Measurements from ENCODE around the gene KIAA1217.

KIAA1217 gene

GRCh38 chr10:24240041-24240751, 31.3 kb downstream of the KIAA1217 start (continued):
- TF ChIP-seq ZNF548 (tag by site-specific recombination; IDR thresholded peaks at IDR 0.05) = no peak

DNA sequence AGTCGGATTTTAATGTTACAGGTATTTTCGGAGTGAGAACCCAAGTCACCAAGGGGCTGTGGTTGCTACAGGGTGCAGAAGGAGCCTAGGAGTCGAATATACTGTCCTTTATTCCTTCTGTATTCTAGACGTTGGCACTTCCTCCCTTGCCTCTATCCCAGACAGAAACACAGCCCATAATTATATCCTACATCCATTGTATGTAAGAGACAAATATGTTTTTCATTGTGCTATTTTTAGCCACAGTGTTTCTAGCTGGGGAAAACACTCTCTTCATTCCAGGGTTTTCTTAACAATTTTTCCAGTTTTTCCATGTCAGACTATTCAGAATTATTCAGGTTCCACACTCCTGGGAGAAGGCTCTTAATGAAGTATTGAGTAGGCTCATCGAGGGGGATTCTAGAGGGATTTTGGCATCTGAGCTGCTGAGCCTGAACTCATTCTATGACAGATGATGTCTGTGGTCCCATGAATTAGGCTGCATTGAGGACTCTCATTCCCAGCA, 32.6 kb downstream of the KIAA1217 start:
- Histone ChIP-seq H3K4me1 (ENCODE audit: control insufficient read depth, insufficient read depth, low read length) (peaks cover 15% of the 10 kb centered on the region), H3K4me3 (ENCODE audit: low read depth, low read length) (no peak overlapping the region), H3K36me3 (ENCODE audit: control insufficient read depth in 2 of 2, insufficient read depth in 1 of 2, low read length in 2 of 2) (no peaks in the 10 kb centered on the region), H3K27ac (ENCODE audit: extremely low read depth, low read depth, low read length) (no peak overlapping the region), H3K9me3 (ENCODE audit: control insufficient read depth, insufficient read depth, low read depth, low read length) (no peaks in the 10 kb centered on the region)
- no peak for TF ChIP-seq ZSCAN30 (tag by site-specific recombination; IDR thresholded peaks at IDR 0.05)
- TF ChIP-seq EGR2 (tag by site-specific recombination; IDR thresholded peaks at IDR 0.05; ENCODE audit: low read depth) = no peak
- TF ChIP-seq KLF9 (tag by site-specific recombination; IDR thresholded peaks at IDR 0.05; ENCODE audit: low read depth) = no peak
- TF ChIP-seq, protein P1, sequence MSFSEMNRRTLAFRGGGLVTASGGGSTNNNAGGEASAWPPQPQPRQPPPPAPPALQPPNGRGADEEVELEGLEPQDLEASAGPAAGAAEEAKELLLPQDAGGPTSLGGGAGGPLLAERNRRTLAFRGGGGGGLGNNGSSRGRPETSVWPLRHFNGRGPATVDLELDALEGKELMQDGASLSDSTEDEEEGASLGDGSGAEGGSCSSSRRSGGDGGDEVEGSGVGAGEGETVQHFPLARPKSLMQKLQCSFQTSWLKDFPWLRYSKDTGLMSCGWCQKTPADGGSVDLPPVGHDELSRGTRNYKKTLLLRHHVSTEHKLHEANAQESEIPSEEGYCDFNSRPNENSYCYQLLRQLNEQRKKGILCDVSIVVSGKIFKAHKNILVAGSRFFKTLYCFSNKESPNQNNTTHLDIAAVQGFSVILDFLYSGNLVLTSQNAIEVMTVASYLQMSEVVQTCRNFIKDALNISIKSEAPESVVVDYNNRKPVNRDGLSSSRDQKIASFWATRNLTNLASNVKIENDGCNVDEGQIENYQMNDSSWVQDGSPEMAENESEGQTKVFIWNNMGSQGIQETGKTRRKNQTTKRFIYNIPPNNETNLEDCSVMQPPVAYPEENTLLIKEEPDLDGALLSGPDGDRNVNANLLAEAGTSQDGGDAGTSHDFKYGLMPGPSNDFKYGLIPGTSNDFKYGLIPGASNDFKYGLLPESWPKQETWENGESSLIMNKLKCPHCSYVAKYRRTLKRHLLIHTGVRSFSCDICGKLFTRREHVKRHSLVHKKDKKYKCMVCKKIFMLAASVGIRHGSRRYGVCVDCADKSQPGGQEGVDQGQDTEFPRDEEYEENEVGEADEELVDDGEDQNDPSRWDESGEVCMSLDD (tag by site-specific recombination; IDR thresholded peaks at IDR 0.05) = no peak
- POLR2A ChIA-PET = no interaction called here
- CTCF ChIA-PET = no interaction called here

- H3K4me3 ChIP-seq (ENCODE audit: low read depth, low read length) = no peak overlapping the region
- no peak for TF ChIP-seq ZNF433 (tag by site-specific recombination; IDR thresholded peaks at IDR 0.05; ENCODE audit: low read depth)
- no peak for TF ChIP-seq ZNF610 (tag by site-specific recombination; IDR thresholded peaks at IDR 0.05; ENCODE audit: borderline replicate concordance)
- TF ChIP-seq ZNF473 (tag by site-specific recombination; IDR thresholded peaks at IDR 0.05) = no peak
- no peak for TF ChIP-seq KLF9 (tag by site-specific recombination; IDR thresholded peaks at IDR 0.05; ENCODE audit: low read depth)
- TF ChIP-seq ZNF530 (tag by site-specific recombination; IDR thresholded peaks at IDR 0.05; ENCODE audit: low read depth) = no peak
- TF ChIP-seq ZNF521 (tag by site-specific recombination; IDR thresholded peaks at IDR 0.05) = no peak
- no peak for TF ChIP-seq ZNF16 (tag by site-specific recombination; IDR thresholded peaks at IDR 0.05; ENCODE audit: low read depth)
- no peak for TF ChIP-seq ZNF660 (tag by site-specific recombination; IDR thresholded peaks at IDR 0.05)
- TF ChIP-seq ZFP69B (tag by site-specific recombination; IDR thresholded peaks at IDR 0.05) = no peak
- TF ChIP-seq, protein P2, sequence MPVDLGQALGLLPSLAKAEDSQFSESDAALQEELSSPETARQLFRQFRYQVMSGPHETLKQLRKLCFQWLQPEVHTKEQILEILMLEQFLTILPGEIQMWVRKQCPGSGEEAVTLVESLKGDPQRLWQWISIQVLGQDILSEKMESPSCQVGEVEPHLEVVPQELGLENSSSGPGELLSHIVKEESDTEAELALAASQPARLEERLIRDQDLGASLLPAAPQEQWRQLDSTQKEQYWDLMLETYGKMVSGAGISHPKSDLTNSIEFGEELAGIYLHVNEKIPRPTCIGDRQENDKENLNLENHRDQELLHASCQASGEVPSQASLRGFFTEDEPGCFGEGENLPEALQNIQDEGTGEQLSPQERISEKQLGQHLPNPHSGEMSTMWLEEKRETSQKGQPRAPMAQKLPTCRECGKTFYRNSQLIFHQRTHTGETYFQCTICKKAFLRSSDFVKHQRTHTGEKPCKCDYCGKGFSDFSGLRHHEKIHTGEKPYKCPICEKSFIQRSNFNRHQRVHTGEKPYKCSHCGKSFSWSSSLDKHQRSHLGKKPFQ (tag by site-specific recombination; IDR thresholded peaks at IDR 0.05) = no peak
- no peak for TF ChIP-seq ZNF366 (tag by site-specific recombination; conservative IDR thresholded peaks at IDR 0.05)
- TF ChIP-seq YY2 (tag by site-specific recombination; IDR thresholded peaks at IDR 0.05) = no peak
- no peak for TF ChIP-seq GLI2 (tag by site-specific recombination; IDR thresholded peaks at IDR 0.05; ENCODE audit: borderline replicate concordance, low read depth)
- ChIA-PET CTCF (no interaction called here), POLR2A (no interaction called here)
- H3K36me3 ChIP-seq (ENCODE audit: control insufficient read depth in 2 of 2, insufficient read depth in 1 of 2, low read length in 2 of 2) = no peaks in the 10 kb centered on the region
- H3K4me1 ChIP-seq (ENCODE audit: control insufficient read depth, insufficient read depth, low read length) = peaks cover 15% of the 10 kb centered on the region
- H3K9me3 ChIP-seq (ENCODE audit: control insufficient read depth, insufficient read depth, low read depth, low read length) = no peaks in the 10 kb centered on the region
- H3K27ac ChIP-seq (ENCODE audit: extremely low read depth, low read depth, low read length) = no peak overlapping the region
Observed at GRCh38 chr10:24242562-24242961, 33.6 kb downstream of the KIAA1217 start.
